GM12873 (cell line): Measurements from ENCODE around the gene CORO7.

Source experiments
- TF ChIP-seq, protein P1 (sequence below): IDR thresholded peaks from 2 replicates; pipeline ENCODE4 v1.5.1; 2012; ENCODE audit warnings: low read depth, mild to moderate bottlenecking, moderate library complexity, low read length, control low read depth; ENCODE audit not compliant: insufficient read depth; ENCODE audit errors: missing control alignments

The CORO7 gene

DNA sequence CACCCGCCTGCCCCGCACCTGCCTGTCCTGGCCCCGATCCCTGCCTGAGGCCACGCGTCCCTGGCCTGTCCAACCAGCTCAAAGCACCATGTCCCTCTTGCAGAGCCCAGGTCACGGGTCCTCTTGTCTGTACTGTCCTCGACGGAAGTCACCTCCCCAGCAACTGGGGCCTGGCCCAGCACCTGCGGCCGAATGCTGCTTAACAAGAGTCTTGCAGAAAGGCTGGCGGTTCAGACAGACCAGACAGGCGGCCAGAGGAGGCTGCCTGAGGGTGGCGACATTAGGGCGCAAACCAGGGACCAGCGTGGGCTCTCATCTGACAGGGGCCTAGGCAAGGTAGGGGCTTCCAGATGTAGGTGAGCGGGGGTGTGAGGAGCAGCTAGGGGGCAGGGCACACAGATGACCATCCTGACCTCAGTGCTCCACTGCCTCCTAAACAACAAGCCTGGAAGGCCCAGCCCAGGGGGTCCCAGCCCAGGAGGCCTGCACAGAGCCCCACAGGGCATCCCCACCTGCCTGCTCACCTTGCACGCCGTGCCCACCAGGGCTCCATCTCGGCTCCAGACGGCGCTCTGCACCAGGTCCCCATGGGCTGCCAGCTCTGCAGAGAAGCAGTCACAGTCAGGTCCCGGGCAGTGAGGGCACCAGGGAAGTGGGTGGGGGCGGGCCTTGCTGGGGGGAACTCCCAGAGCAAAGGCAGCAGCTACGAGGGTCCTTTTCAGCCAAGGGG lies 11.3 kb downstream of the CORO7 start:
- TF ChIP-seq, protein P1, sequence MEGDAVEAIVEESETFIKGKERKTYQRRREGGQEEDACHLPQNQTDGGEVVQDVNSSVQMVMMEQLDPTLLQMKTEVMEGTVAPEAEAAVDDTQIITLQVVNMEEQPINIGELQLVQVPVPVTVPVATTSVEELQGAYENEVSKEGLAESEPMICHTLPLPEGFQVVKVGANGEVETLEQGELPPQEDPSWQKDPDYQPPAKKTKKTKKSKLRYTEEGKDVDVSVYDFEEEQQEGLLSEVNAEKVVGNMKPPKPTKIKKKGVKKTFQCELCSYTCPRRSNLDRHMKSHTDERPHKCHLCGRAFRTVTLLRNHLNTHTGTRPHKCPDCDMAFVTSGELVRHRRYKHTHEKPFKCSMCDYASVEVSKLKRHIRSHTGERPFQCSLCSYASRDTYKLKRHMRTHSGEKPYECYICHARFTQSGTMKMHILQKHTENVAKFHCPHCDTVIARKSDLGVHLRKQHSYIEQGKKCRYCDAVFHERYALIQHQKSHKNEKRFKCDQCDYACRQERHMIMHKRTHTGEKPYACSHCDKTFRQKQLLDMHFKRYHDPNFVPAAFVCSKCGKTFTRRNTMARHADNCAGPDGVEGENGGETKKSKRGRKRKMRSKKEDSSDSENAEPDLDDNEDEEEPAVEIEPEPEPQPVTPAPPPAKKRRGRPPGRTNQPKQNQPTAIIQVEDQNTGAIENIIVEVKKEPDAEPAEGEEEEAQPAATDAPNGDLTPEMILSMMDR, result no peak

DNA sequence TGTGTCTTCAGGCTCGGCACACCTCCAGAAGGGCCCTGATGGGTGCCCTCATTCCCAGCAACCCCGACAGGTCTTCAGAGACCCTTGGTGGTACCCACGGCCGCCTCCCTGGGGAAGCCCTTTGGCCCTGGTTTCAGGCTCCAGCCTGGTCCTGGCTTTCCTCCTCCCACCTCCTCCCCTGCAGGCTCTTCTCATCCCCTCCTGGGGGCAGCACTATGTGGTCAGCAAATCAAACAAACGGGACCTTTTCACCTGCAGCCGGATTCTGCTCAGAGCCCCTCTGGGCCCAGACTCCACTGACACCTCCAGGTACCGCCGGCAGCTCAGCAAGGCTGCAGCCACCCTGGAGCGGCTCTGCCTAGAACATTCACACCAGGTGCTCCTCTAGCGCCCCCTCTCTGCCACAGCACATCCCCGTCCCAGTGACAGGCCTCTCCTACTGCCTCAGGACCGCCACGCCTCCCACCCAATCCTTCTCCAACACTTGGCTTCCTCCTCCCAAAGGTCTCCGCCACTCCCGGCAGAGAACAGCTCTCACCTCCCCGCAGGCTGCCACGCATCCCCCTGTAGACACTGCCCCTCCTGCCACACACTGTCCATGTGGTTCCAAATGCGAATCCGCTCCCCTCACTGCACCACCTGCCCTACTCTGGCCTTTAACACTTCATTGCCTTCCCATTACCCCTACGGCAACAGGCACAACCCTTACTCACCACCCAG lies 12.0 kb downstream of the CORO7 start:
- TF ChIP-seq, protein P1, result peak; percentile 72

DNA sequence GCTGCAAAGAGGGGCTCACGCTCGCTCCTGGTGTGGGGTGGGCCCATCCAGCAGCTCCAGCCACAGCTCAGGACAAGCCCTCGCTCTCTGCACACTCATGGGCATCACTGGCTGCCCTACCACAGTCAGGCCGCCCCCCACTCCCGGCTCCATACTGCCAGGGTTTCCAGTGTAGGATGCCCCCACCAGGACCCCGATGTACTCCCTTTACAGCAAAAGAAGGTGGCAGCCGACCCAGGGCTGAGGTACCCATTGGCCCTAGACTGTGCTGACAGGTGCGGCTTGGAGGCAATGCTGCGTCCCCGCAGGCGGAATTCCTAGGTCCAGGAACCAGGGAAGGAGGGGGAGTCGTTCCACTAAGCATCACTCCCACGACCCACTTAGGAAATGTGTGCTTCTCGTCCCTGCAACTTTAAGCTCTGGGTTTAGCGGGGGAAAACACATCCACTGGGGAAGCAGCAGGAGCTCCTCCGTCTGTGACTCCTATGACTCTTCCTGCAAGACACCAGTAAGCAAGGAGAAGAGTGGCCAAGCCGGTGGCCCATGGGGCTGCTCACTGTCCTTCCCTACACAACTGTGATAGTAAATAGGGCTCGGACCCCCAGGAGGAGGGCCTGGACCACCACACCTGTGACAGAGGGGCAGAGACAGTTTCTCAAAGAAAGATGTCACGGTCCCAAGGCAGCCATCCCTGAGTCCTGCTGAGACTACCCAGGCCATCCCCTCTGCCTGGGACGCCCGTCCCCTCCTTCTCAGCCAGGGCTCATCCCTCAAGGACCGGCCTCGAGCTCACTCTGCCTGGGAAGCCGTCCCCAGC lies 13.1 kb downstream of the CORO7 start:
- TF ChIP-seq, protein P1, result no peak

DNA sequence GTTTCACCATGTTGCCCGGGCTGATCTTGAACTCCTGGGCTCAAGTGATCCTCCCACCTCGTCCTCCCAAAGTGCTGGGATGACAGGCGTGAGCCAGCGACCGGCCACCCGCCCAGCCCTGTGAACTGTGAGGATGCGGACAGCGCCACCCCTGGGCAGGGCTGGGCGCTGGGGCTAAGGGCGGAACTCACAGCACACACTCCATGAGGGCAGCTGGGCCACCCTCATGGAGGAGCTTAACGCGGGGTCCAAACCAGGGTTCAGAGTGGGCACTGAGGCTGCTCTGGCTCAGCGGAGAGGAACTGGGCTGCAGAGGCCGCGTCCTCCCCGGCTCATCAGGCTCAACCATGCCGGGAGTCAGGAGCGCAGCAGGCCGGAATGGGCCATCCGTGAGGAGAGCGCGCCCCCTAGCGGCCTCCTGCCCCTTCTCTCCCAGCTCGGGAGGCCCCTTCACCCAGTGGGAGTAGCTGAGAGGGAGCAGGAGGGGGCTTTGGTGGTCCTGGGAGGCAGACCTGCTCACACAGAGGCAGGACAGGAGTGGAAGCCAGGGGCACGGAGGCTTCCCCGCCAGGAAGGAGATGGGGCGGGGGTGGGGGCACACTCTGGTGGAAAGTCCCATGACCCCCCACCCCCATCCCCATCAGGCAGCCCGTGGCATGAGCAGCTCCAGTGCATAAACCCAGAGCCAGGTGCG lies 13.8 kb downstream of the CORO7 start:
- TF ChIP-seq, protein P1, result peak; percentile 77

DNA sequence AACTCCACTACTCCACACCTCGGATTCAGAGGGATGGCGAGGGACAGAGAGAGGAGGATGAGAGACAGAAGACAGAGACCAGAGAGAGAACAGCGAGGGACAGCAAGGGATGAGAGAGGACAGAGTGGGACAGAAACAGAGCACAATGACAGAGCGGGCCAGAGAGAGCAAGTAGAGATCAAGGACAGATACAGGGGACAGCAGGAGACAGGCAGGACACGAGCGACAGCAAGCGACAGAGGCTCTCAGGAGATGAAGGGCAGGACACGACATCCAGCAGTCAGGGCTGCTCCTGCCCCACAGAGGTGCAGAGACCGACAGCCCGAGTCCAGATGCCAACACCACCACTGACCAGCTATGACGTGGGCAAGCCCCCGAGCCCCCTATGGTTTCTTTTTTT lies 14.9 kb downstream of the CORO7 start:
- TF ChIP-seq, protein P1, result no peak

DNA sequence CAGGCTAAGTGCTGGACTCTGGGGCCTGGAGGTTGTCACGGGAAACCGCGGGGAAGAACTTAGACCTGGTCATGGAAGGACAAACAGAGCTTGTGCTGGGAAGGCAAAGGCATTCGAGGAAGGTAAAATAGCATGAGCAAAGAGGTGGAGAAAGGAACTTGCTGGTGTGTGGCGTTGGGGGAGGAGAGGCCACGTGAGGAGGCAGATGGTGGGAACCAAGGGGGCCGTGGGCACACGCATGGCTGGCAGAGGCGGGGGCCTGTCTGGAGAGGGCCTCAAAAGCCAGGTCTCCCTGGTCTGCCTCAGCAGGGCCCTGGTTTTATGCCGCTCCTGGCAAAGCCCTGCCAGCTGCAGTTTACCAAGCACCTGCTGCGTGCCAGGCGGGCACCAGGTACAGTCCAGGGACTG lies 15.3 kb downstream of the CORO7 start:
- TF ChIP-seq, protein P1, result no peak
